GM23338 (cell line): Measurements from ENCODE around the gene CEBPZOS. TPM values are rescaled to one million over a fixed set of nuclear protein-coding genes. Genes with fewer than 3 reads are reported as not detected.

Experiments used
- ATAC-seq: fragments of 200-7000 bp; cut with Tn5 transposase; 3 replicates; pipeline ENCODE4 v1.9.1; 2020
- DNase-seq: peaks from one replicate; pipeline ENCODE4 v3.0.0-alpha.2; 2015; ENCODE audit warnings: low spot score
- H2AFZ ChIP-seq: fragments of 200-600 bp; sonication (generic); 2 replicates; pipeline ENCODE4 v1.8.0; 2016; ENCODE audit warnings: antibody characterized with exemption, mild to moderate bottlenecking, moderate library complexity
- H3F3A ChIP-seq: fragments of 200-600 bp; sonication (generic); replicated peaks from 2 replicates; pipeline ENCODE4 v1.8.0; 2017; ENCODE audit warnings: antibody characterized with exemption, mixed run types, low read depth
- H3K27ac ChIP-seq: fragments of 200-600 bp; sonication (generic); 2 replicates; pipeline ENCODE4 v1.6.1; 2016; ENCODE audit warnings: low read depth
- H3K27me3 ChIP-seq: fragments of 200-600 bp; sonication (generic); 2 replicates; pipeline ENCODE4 v1.8.0; 2016; ENCODE audit warnings: mild to moderate bottlenecking, mixed run types, moderate library complexity; ENCODE audit not compliant: insufficient read depth
- H3K36me3 ChIP-seq: fragments of 200-600 bp; sonication (generic); 2 replicates; pipeline ENCODE4 v1.8.0; 2016; ENCODE audit warnings: mild to moderate bottlenecking; ENCODE audit not compliant: insufficient read depth
- H3K4me1 ChIP-seq: fragments of 200-600 bp; sonication (generic); 2 replicates; pipeline ENCODE4 v1.8.0; 2016; ENCODE audit warnings: mild to moderate bottlenecking, moderate library complexity; ENCODE audit not compliant: insufficient read depth
- H3K4me2 ChIP-seq: fragments of 200-600 bp; sonication (generic); 2 replicates; pipeline ENCODE4 v1.7.1; 2017; ENCODE audit warnings: mixed run types
- H3K4me3 ChIP-seq: fragments of 200-600 bp; sonication (generic); 2 replicates; pipeline ENCODE4 v1.6.1; 2016; ENCODE audit warnings: mixed run types
- H3K79me2 ChIP-seq: fragments of 200-600 bp; sonication (generic); replicated peaks from 2 replicates; pipeline ENCODE4 v1.8.0; 2017; ENCODE audit warnings: mild to moderate bottlenecking; ENCODE audit not compliant: insufficient read depth
- H3K9me2 ChIP-seq: fragments of 200-600 bp; sonication (generic); 2 replicates; pipeline ENCODE4 v1.8.0; 2017; ENCODE audit not compliant: insufficient read depth
- H4K20me1 ChIP-seq: fragments of 200-600 bp; sonication (generic); replicated peaks from 2 replicates; pipeline ENCODE4 v1.8.0; 2017; ENCODE audit warnings: mild to moderate bottlenecking; ENCODE audit not compliant: insufficient read depth
- H3K27ac Mint-ChIP-seq: 2 replicates; pipeline ENCODE4 v1.8.0; 2020; ENCODE audit warnings: inconsistent platforms, mild to moderate bottlenecking, moderate library complexity, mixed read lengths
- H3K27me3 Mint-ChIP-seq: 3 replicates; pipeline ENCODE4 v1.8.0; 2022; ENCODE audit warnings: low read depth, mild to moderate bottlenecking, moderate library complexity, mixed read lengths, inconsistent platforms; ENCODE audit not compliant: insufficient read depth, poor library complexity
- H3K36me3 Mint-ChIP-seq: 3 replicates; pipeline ENCODE4 v1.8.0; 2021; ENCODE audit warnings: low read depth, mild to moderate bottlenecking, inconsistent platforms, moderate library complexity, mixed read lengths
- H3K4me1 Mint-ChIP-seq: 3 replicates; pipeline ENCODE4 v1.8.0; 2020; ENCODE audit warnings: mild to moderate bottlenecking, inconsistent platforms, mixed read lengths
- H3K4me3 Mint-ChIP-seq: 3 replicates; pipeline ENCODE4 v1.8.0; 2021; ENCODE audit warnings: moderate library complexity, mild to moderate bottlenecking, inconsistent platforms, mixed read lengths
- H3K9me3 Mint-ChIP-seq: 3 replicates; pipeline ENCODE4 v1.8.0; 2020; ENCODE audit warnings: moderate library complexity, mild to moderate bottlenecking, inconsistent platforms, mixed read lengths
- CREB1 ChIP-seq: fragments of 250-450 bp; sonication (Bioruptor Pico); IDR thresholded peaks from 2 replicates; pipeline ENCODE4 v1.5.0; 2020; ENCODE audit warnings: low read depth, mild to moderate bottlenecking, moderate library complexity
- EZH2 ChIP-seq: fragments of 200-600 bp; sonication (generic); IDR thresholded peaks from one replicate; pipeline ENCODE4 v1.8.0; 2017; ENCODE audit warnings: antibody characterized with exemption, mild to moderate bottlenecking, low read depth; ENCODE audit not compliant: unreplicated experiment
- EZH2phosphoT487 ChIP-seq: fragments of 200-600 bp; sonication (generic); IDR thresholded peaks from one replicate; pipeline ENCODE4 v1.8.1; 2018; ENCODE audit warnings: antibody characterized with exemption; ENCODE audit not compliant: unreplicated experiment
- JUNB ChIP-seq: IDR thresholded peaks from one replicate; pipeline ENCODE4 v1.6.1; 2016; ENCODE audit warnings: antibody characterized with exemption; ENCODE audit not compliant: unreplicated experiment
- NANOG ChIP-seq: IDR thresholded peaks from 2 replicates; pipeline ENCODE4 v1.6.1; 2016; ENCODE audit warnings: antibody characterized with exemption, borderline replicate concordance
- POLR2AphosphoS5 ChIP-seq: IDR thresholded peaks from 2 replicates; pipeline ENCODE4 v1.6.1; 2016; ENCODE audit warnings: antibody characterized with exemption, low read depth
- STAT1 ChIP-seq: IDR thresholded peaks from one replicate; pipeline ENCODE4 v1.6.1; 2016; ENCODE audit warnings: antibody characterized with exemption; ENCODE audit not compliant: unreplicated experiment
- ZNF114 ChIP-seq: fragments of 250-450 bp; sonication (Bioruptor Pico); IDR thresholded peaks from 2 replicates; pipeline ENCODE4 v1.5.0; 2020; ENCODE audit warnings: mild to moderate bottlenecking, moderate library complexity
- ZNF331 ChIP-seq: fragments of 250-450 bp; sonication (Bioruptor Pico); IDR thresholded peaks from 2 replicates; pipeline ENCODE4 v1.5.0; 2020; ENCODE audit warnings: low read depth, mild to moderate bottlenecking, moderate library complexity
- polyA plus RNA-seq: library from polyadenylated mRNA; unstranded; fragments of >200 nt; fragmentation: Nextera tagmentation; extraction: Ambion mirVana; gene quantifications from 2 replicates; pipeline ENCODE4 v1.2.1, GENCODE V29; 2016
- total RNA-seq: library from RNA; depleted of rRNA; stranded (reverse); fragments of >200 nt; shearing (Covaris generic); gene quantifications from 2 replicates; pipeline ENCODE4 v1.2.3, GENCODE V29; 2014
- TF ChIP-seq, protein P1 (sequence below), 2 experiments: fragments of 200-600 bp in 1 of 2; sonication (generic) in 1 of 2; conservative IDR thresholded peaks; 2 replicates each; pipeline versions ENCODE4 v1.5.1 to v1.6.1; 2016 to 2017; ENCODE audit warnings: antibody characterized with exemption in 2 of 2, low read depth in 2 of 2, mild to moderate bottlenecking in 2 of 2, moderate library complexity in 1 of 2
- TF ChIP-seq, protein P2 (sequence below): fragments of 250-450 bp; sonication (Bioruptor Pico); IDR thresholded peaks from 2 replicates; pipeline ENCODE4 v1.5.0; 2020; ENCODE audit warnings: mild to moderate bottlenecking, moderate library complexity
- TF ChIP-seq, protein P3 (sequence below): IDR thresholded peaks from one replicate; pipeline ENCODE4 v1.6.1; 2018; ENCODE audit warnings: antibody characterized with exemption; ENCODE audit not compliant: unreplicated experiment
- TF ChIP-seq, protein P4 (sequence below): IDR thresholded peaks from 2 replicates; pipeline ENCODE4 v1.6.1; 2016; ENCODE audit warnings: antibody characterized with exemption

Gene CEBPZOS
- total and polyA plus RNA-seq, 2 experiments from 2014 or later, result 83.6 to 191 TPM

DNA sequence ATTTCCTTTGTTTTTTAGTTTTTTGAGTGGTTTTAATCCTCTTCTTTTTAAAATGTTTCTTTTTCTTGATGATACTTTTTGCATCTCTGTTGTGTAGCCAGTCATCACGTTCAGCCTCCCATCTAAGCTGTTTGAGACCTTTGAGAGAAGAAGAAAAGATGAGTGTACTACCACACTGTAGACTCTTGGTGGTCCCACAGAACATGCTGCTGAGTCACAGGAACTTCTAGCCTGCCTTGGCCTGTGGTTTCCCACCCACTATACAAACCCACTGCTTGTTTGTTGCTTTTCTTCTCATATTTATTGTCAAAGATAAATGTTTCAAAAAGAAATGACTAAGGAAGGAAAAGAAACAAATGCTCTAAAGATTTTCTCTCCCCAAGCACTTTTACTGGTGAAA is 5.5 kb downstream of the CEBPZOS start:
- H3K9me3 Mint-ChIP-seq, result peaks cover 44% of the 10 kb centered on the region
- no peaks in the 10 kb centered on the region for H4K20me1 ChIP-seq
- H3K4me1 Mint-ChIP-seq, result peaks cover 61% of the 10 kb centered on the region
- ATAC-seq (no peak), DNase-seq (no peak)
- peaks cover 50% of the 10 kb centered on the region for H3K4me1 ChIP-seq
- peaks cover 37% of the 10 kb centered on the region for H3K36me3 ChIP-seq
- H3K4me3 ChIP-seq, result no peak overlapping the region
- H3F3A ChIP-seq, result peaks cover 29% of the 10 kb centered on the region
- peak overlapping the region; percentile 89 for H3K27ac ChIP-seq
- no peak overlapping the region for H3K4me2 ChIP-seq
- H3K79me2 ChIP-seq, result peaks cover 67% of the 10 kb centered on the region
- H3K9me2 ChIP-seq, result no peaks in the 10 kb centered on the region
- H3K27me3 Mint-ChIP-seq, result peaks cover 46% of the 10 kb centered on the region
- H3K4me3 Mint-ChIP-seq, result no peak overlapping the region
- H2AFZ ChIP-seq, result no peak overlapping the region
- peaks cover 83% of the 10 kb centered on the region for H3K36me3 Mint-ChIP-seq
- H3K27ac Mint-ChIP-seq, result peak overlapping the region; percentile 74
- TF ChIP-seq CREB1, result no peak
- TF ChIP-seq ZNF331 (CRISPR knock-in tag), result no peak
- TF ChIP-seq, protein P1, sequence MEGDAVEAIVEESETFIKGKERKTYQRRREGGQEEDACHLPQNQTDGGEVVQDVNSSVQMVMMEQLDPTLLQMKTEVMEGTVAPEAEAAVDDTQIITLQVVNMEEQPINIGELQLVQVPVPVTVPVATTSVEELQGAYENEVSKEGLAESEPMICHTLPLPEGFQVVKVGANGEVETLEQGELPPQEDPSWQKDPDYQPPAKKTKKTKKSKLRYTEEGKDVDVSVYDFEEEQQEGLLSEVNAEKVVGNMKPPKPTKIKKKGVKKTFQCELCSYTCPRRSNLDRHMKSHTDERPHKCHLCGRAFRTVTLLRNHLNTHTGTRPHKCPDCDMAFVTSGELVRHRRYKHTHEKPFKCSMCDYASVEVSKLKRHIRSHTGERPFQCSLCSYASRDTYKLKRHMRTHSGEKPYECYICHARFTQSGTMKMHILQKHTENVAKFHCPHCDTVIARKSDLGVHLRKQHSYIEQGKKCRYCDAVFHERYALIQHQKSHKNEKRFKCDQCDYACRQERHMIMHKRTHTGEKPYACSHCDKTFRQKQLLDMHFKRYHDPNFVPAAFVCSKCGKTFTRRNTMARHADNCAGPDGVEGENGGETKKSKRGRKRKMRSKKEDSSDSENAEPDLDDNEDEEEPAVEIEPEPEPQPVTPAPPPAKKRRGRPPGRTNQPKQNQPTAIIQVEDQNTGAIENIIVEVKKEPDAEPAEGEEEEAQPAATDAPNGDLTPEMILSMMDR (conservative IDR thresholded peaks at IDR 0.05; ENCODE audit: low read depth in 2 of 2), result no peak; a peak in 1 of 4 replicates
- TF ChIP-seq JUNB, result no peak
- no peak for TF ChIP-seq EZH2phosphoT487
- no peak for TF ChIP-seq NANOG
- TF ChIP-seq ZNF114 (CRISPR knock-in tag), result no peak
- TF ChIP-seq, protein P2, sequence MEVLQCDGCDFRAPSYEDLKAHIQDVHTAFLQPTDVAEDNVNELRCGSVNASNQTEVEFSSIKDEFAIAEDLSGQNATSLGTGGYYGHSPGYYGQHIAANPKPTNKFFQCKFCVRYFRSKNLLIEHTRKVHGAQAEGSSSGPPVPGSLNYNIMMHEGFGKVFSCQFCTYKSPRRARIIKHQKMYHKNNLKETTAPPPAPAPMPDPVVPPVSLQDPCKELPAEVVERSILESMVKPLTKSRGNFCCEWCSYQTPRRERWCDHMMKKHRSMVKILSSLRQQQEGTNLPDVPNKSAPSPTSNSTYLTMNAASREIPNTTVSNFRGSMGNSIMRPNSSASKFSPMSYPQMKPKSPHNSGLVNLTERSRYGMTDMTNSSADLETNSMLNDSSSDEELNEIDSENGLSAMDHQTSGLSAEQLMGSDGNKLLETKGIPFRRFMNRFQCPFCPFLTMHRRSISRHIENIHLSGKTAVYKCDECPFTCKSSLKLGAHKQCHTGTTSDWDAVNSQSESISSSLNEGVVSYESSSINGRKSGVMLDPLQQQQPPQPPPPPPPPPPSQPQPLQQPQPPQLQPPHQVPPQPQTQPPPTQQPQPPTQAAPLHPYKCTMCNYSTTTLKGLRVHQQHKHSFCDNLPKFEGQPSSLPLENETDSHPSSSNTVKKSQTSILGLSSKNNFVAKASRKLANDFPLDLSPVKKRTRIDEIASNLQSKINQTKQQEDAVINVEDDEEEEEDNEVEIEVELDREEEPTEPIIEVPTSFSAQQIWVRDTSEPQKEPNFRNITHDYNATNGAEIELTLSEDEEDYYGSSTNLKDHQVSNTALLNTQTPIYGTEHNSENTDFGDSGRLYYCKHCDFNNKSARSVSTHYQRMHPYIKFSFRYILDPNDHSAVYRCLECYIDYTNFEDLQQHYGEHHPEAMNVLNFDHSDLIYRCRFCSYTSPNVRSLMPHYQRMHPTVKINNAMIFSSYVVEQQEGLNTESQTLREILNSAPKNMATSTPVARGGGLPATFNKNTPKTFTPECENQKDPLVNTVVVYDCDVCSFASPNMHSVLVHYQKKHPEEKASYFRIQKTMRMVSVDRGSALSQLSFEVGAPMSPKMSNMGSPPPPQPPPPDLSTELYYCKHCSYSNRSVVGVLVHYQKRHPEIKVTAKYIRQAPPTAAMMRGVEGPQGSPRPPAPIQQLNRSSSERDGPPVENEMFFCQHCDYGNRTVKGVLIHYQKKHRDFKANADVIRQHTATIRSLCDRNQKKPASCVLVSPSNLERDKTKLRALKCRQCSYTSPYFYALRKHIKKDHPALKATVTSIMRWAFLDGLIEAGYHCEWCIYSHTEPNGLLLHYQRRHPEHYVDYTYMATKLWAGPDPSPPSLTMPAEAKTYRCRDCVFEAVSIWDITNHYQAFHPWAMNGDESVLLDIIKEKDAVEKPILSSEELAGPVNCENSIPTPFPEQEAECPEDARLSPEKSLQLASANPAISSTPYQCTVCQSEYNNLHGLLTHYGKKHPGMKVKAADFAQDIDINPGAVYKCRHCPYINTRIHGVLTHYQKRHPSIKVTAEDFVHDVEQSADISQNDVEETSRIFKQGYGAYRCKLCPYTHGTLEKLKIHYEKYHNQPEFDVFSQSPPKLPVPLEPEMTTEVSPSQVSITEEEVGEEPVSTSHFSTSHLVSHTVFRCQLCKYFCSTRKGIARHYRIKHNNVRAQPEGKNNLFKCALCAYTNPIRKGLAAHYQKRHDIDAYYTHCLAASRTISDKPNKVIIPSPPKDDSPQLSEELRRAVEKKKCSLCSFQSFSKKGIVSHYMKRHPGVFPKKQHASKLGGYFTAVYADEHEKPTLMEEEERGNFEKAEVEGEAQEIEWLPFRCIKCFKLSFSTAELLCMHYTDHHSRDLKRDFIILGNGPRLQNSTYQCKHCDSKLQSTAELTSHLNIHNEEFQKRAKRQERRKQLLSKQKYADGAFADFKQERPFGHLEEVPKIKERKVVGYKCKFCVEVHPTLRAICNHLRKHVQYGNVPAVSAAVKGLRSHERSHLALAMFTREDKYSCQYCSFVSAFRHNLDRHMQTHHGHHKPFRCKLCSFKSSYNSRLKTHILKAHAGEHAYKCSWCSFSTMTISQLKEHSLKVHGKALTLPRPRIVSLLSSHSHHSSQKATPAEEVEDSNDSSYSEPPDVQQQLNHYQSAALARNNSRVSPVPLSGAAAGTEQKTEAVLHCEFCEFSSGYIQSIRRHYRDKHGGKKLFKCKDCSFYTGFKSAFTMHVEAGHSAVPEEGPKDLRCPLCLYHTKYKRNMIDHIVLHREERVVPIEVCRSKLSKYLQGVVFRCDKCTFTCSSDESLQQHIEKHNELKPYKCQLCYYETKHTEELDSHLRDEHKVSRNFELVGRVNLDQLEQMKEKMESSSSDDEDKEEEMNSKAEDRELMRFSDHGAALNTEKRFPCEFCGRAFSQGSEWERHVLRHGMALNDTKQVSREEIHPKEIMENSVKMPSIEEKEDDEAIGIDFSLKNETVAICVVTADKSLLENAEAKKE, result no peak
- TF ChIP-seq, protein P3, sequence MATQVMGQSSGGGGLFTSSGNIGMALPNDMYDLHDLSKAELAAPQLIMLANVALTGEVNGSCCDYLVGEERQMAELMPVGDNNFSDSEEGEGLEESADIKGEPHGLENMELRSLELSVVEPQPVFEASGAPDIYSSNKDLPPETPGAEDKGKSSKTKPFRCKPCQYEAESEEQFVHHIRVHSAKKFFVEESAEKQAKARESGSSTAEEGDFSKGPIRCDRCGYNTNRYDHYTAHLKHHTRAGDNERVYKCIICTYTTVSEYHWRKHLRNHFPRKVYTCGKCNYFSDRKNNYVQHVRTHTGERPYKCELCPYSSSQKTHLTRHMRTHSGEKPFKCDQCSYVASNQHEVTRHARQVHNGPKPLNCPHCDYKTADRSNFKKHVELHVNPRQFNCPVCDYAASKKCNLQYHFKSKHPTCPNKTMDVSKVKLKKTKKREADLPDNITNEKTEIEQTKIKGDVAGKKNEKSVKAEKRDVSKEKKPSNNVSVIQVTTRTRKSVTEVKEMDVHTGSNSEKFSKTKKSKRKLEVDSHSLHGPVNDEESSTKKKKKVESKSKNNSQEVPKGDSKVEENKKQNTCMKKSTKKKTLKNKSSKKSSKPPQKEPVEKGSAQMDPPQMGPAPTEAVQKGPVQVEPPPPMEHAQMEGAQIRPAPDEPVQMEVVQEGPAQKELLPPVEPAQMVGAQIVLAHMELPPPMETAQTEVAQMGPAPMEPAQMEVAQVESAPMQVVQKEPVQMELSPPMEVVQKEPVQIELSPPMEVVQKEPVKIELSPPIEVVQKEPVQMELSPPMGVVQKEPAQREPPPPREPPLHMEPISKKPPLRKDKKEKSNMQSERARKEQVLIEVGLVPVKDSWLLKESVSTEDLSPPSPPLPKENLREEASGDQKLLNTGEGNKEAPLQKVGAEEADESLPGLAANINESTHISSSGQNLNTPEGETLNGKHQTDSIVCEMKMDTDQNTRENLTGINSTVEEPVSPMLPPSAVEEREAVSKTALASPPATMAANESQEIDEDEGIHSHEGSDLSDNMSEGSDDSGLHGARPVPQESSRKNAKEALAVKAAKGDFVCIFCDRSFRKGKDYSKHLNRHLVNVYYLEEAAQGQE, result no peak
- no peak for TF ChIP-seq POLR2AphosphoS5
- TF ChIP-seq, protein P4, sequence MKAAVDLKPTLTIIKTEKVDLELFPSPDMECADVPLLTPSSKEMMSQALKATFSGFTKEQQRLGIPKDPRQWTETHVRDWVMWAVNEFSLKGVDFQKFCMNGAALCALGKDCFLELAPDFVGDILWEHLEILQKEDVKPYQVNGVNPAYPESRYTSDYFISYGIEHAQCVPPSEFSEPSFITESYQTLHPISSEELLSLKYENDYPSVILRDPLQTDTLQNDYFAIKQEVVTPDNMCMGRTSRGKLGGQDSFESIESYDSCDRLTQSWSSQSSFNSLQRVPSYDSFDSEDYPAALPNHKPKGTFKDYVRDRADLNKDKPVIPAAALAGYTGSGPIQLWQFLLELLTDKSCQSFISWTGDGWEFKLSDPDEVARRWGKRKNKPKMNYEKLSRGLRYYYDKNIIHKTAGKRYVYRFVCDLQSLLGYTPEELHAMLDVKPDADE, result no peak
- TF ChIP-seq STAT1, result no peak
- TF ChIP-seq EZH2, result no peak
- H3K27me3 ChIP-seq, result no peaks in the 10 kb centered on the region
